GM18508 (cell line): ENCODE data around the gene GASK1A.
"Not testable (repeated sequence)": the region's sequence is repeated elsewhere in the genome, so short reads cannot be mapped to it uniquely, and the experiment has no call there.

Experiments used
- ATAC-seq: cut with Tn5 transposase; IDR thresholded peaks from one replicate; pipeline ENCODE4 v1.9.1; 2021; ENCODE audit warnings: moderate number of reproducible peaks; ENCODE audit not compliant: insufficient read depth, unreplicated experiment

GASK1A gene

GRCh38 chr3:43030162-43030935, 51.2 kb downstream of the GASK1A start:
- no peak for ATAC-seq

- no peak for ATAC-seq
Observed at GRCh38 chr3:43031485-43031884, 52.4 kb downstream of the GASK1A start.

- no peak for ATAC-seq
Observed at GRCh38 chr3:43031889-43032545, 52.9 kb downstream of the GASK1A start.

GRCh38 chr3:43032646-43033628, 53.8 kb downstream of the GASK1A start:
- no peak for ATAC-seq

GRCh38 chr3:43034200-43034599, 55.1 kb downstream of the GASK1A start:
- ATAC-seq = no peak

GRCh38 chr3:43034911-43035310, 55.8 kb downstream of the GASK1A start:
- no peak for ATAC-seq

GRCh38 chr3:43035801-43036365, 56.8 kb downstream of the GASK1A start:
- no peak for ATAC-seq

GRCh38 chr3:43036621-43037423, 57.7 kb downstream of the GASK1A start:
- ATAC-seq = no peak

- ATAC-seq = peak; percentile 61
Observed at GRCh38 chr3:43038010-43038409, 58.9 kb downstream of the GASK1A start.

GRCh38 chr3:43041517-43041916, 62.4 kb downstream of the GASK1A start:
- no peak for ATAC-seq

GRCh38 chr3:43043071-43043766, 64.1 kb downstream of the GASK1A start:
- no peak for ATAC-seq

GRCh38 chr3:43043793-43044192, 64.7 kb downstream of the GASK1A start:
- ATAC-seq = no peak

- not testable (repeated sequence) for ATAC-seq
Observed at GRCh38 chr3:43045079-43045478, 66.0 kb downstream of the GASK1A start.

- ATAC-seq = no peak
Observed at GRCh38 chr3:43046583-43046982, 67.5 kb downstream of the GASK1A start.

GRCh38 chr3:43048470-43048869, 69.4 kb downstream of the GASK1A start:
- ATAC-seq = no peak

GRCh38 chr3:43053291-43053690, 74.2 kb downstream of the GASK1A start:
- no peak for ATAC-seq

GRCh38 chr3:43054754-43055153, 75.6 kb downstream of the GASK1A start:
- no peak for ATAC-seq

- no peak for ATAC-seq
Observed at GRCh38 chr3:43055393-43055792, 76.3 kb downstream of the GASK1A start.
